ENCODE results near the gene FHIT. TPM values are rescaled to one million over a fixed set of nuclear protein-coding genes. Genes with fewer than 3 reads are reported as not detected.

FHIT gene
- polyA plus RNA-seq, 1 donor from 2014 or later: 17.3 TPM

GRCh38 chr3:59981377-59981776, 1269.9 kb downstream of the FHIT start:
- H3K4me3 Mint-ChIP-seq: no peak overlapping the region
- H3K4me1 Mint-ChIP-seq: peaks cover 5 to 7% (median 6%) of the 10 kb centered on the region in 3 donors
- no peaks in the 10 kb centered on the region for H3K27me3 Mint-ChIP-seq
- H3K27ac Mint-ChIP-seq: no peak overlapping the region
- peaks cover 0 to 4% (median 0%) of the 10 kb centered on the region in 3 donors for H3K9me3 Mint-ChIP-seq
- H3K36me3 Mint-ChIP-seq: no peaks in the 10 kb centered on the region

- peaks cover 1 to 4% (median 2%) of the 10 kb centered on the region in 3 donors for H3K4me1 Mint-ChIP-seq
- H3K4me3 Mint-ChIP-seq: no peak overlapping the region
Measured at GRCh38 chr3:59980576-59980975, 1270.7 kb downstream of the FHIT start.

GRCh38 chr3:59979542-59979941, 1271.7 kb downstream of the FHIT start:
- H3K27ac Mint-ChIP-seq: no peak overlapping the region
- H3K4me3 Mint-ChIP-seq: no peak overlapping the region
- no peaks in the 10 kb centered on the region for H3K27me3 Mint-ChIP-seq
- H3K9me3 Mint-ChIP-seq: peaks cover 0 to 4% (median 0%) of the 10 kb centered on the region in 3 donors
- H3K4me1 Mint-ChIP-seq: peaks cover 0 to 2% (median 0%) of the 10 kb centered on the region in 3 donors
- no peaks in the 10 kb centered on the region for H3K36me3 Mint-ChIP-seq

More at GRCh38 chr3:59980576-59980975, 1270.7 kb downstream of the FHIT start:
- peaks cover 0 to 4% (median 0%) of the 10 kb centered on the region in 3 donors for H3K9me3 Mint-ChIP-seq
- H3K27ac Mint-ChIP-seq: no peak overlapping the region
- H3K36me3 Mint-ChIP-seq: no peaks in the 10 kb centered on the region
- H3K27me3 Mint-ChIP-seq: no peaks in the 10 kb centered on the region

- H3K4me1 Mint-ChIP-seq: peaks cover 0 to 2% (median 0%) of the 10 kb centered on the region in 3 donors
- H3K36me3 Mint-ChIP-seq: no peaks in the 10 kb centered on the region
- H3K9me3 Mint-ChIP-seq: peaks cover 0 to 1% (median under 1%) of the 10 kb centered on the region in 3 donors
- no peak overlapping the region for H3K4me3 Mint-ChIP-seq
- no peak overlapping the region for H3K27ac Mint-ChIP-seq
- H3K27me3 Mint-ChIP-seq: no peaks in the 10 kb centered on the region
Measured at GRCh38 chr3:59978979-59979378, 1272.3 kb downstream of the FHIT start.

- no peaks in the 10 kb centered on the region for H3K4me1 Mint-ChIP-seq
- peaks cover 0 to 1% (median 0%) of the 10 kb centered on the region in 3 donors for H3K9me3 Mint-ChIP-seq
- no peak overlapping the region for H3K27ac Mint-ChIP-seq
- no peaks in the 10 kb centered on the region for H3K27me3 Mint-ChIP-seq
- H3K4me3 Mint-ChIP-seq: no peak overlapping the region
- peaks cover 4% of the 10 kb centered on the region for H3K36me3 Mint-ChIP-seq
Measured at GRCh38 chr3:59970796-59971195, 1280.5 kb downstream of the FHIT start.

- Mint-ChIP-seq H3K4me3 (no peak overlapping the region), H3K36me3 (peaks cover 4% of the 10 kb centered on the region), H3K9me3 (peaks cover 0 to 1% (median 0%) of the 10 kb centered on the region in 3 donors), H3K27ac (no peak overlapping the region), H3K4me1 (no peaks in the 10 kb centered on the region), H3K27me3 (no peaks in the 10 kb centered on the region)
Measured at GRCh38 chr3:59970376-59970775, 1280.9 kb downstream of the FHIT start.

- peaks cover 4% of the 10 kb centered on the region for H3K36me3 Mint-ChIP-seq
Measured at GRCh38 chr3:59968513-59969045, 1282.7 kb downstream of the FHIT start.

GRCh38 chr3:59963676-59964075, 1287.6 kb downstream of the FHIT start:
- H3K36me3 Mint-ChIP-seq: no peaks in the 10 kb centered on the region
- H3K27ac Mint-ChIP-seq: no peak overlapping the region
- H3K9me3 Mint-ChIP-seq: no peaks in the 10 kb centered on the region
- no peaks in the 10 kb centered on the region for H3K27me3 Mint-ChIP-seq
- no peak overlapping the region for H3K4me3 Mint-ChIP-seq
- H3K4me1 Mint-ChIP-seq: peaks cover 0 to 1% (median 0%) of the 10 kb centered on the region in 3 donors

More at GRCh38 chr3:59968513-59969045, 1282.7 kb downstream of the FHIT start:
- Mint-ChIP-seq H3K4me1 (no peaks in the 10 kb centered on the region), H3K27me3 (no peaks in the 10 kb centered on the region), H3K9me3 (no peaks in the 10 kb centered on the region), H3K27ac (no peak overlapping the region), H3K4me3 (no peak overlapping the region)

GRCh38 chr3:59957150-59957549, 1294.1 kb downstream of the FHIT start:
- Mint-ChIP-seq H3K9me3 (peaks cover 0 to 2% (median 2%) of the 10 kb centered on the region in 3 donors), H3K4me1 (peaks cover 0 to 1% (median 0%) of the 10 kb centered on the region in 3 donors), H3K36me3 (no peaks in the 10 kb centered on the region), H3K27ac (peak overlapping the region in 1 of 3 donors; percentile 8), H3K27me3 (no peaks in the 10 kb centered on the region), H3K4me3 (no peak overlapping the region)

GRCh38 chr3:59953104-59953503, 1298.1 kb downstream of the FHIT start:
- H3K4me1 Mint-ChIP-seq: no peaks in the 10 kb centered on the region
- no peak overlapping the region for H3K27ac Mint-ChIP-seq
- peaks cover 2 to 4% (median 3%) of the 10 kb centered on the region in 3 donors for H3K9me3 Mint-ChIP-seq
- no peaks in the 10 kb centered on the region for H3K36me3 Mint-ChIP-seq
- no peak overlapping the region for H3K4me3 Mint-ChIP-seq
- H3K27me3 Mint-ChIP-seq: no peaks in the 10 kb centered on the region

GRCh38 chr3:59949311-59949710, 1301.9 kb downstream of the FHIT start:
- Mint-ChIP-seq H3K27ac (peak overlapping the region in 1 of 3 donors; percentile 13), H3K36me3 (no peaks in the 10 kb centered on the region), H3K9me3 (peaks cover 3 to 4% (median 3%) of the 10 kb centered on the region in 3 donors), H3K27me3 (peaks cover 2% of the 10 kb centered on the region), H3K4me3 (no peak overlapping the region), H3K4me1 (no peaks in the 10 kb centered on the region)

GRCh38 chr3:59946401-59946800, 1304.9 kb downstream of the FHIT start:
- no peak overlapping the region for H3K27ac Mint-ChIP-seq
- H3K36me3 Mint-ChIP-seq: no peaks in the 10 kb centered on the region
- peaks cover 0 to 3% (median 1%) of the 10 kb centered on the region in 3 donors for H3K9me3 Mint-ChIP-seq
- peaks cover 2% of the 10 kb centered on the region for H3K27me3 Mint-ChIP-seq
- H3K4me1 Mint-ChIP-seq: peaks cover 0 to 1% (median 0%) of the 10 kb centered on the region in 3 donors
- no peak overlapping the region for H3K4me3 Mint-ChIP-seq

- H3K36me3 Mint-ChIP-seq: no peaks in the 10 kb centered on the region
- peak overlapping the region in 2 of 4 donors; percentile 55 to 87 for H3K4me3 Mint-ChIP-seq
- H3K27me3 Mint-ChIP-seq: no peaks in the 10 kb centered on the region
- H3K27ac Mint-ChIP-seq: no peak overlapping the region
- no peaks in the 10 kb centered on the region for H3K9me3 Mint-ChIP-seq
- H3K4me1 Mint-ChIP-seq: peaks cover 3 to 10% (median 8%) of the 10 kb centered on the region in 3 donors
Measured at GRCh38 chr3:59940718-59941117, 1310.5 kb downstream of the FHIT start.

- Mint-ChIP-seq H3K4me1 (peaks cover 3 to 13% (median 8%) of the 10 kb centered on the region in 3 donors), H3K9me3 (no peaks in the 10 kb centered on the region), H3K27ac (no peak overlapping the region), H3K36me3 (no peaks in the 10 kb centered on the region), H3K27me3 (no peaks in the 10 kb centered on the region), H3K4me3 (no peak overlapping the region)
Measured at GRCh38 chr3:59939826-59940426, 1311.3 kb downstream of the FHIT start.

GRCh38 chr3:59938828-59939227, 1312.4 kb downstream of the FHIT start:
- Mint-ChIP-seq H3K36me3 (no peaks in the 10 kb centered on the region), H3K4me1 (peaks cover 3 to 13% (median 8%) of the 10 kb centered on the region in 3 donors), H3K27ac (no peak overlapping the region), H3K9me3 (no peaks in the 10 kb centered on the region), H3K27me3 (no peaks in the 10 kb centered on the region), H3K4me3 (no peak overlapping the region)

GRCh38 chr3:59937201-59937600, 1314.1 kb downstream of the FHIT start:
- H3K4me3 Mint-ChIP-seq: no peak overlapping the region
- H3K27me3 Mint-ChIP-seq: no peaks in the 10 kb centered on the region
- H3K27ac Mint-ChIP-seq: no peak overlapping the region
- H3K9me3 Mint-ChIP-seq: no peaks in the 10 kb centered on the region
- peaks cover 3 to 13% (median 8%) of the 10 kb centered on the region in 3 donors for H3K4me1 Mint-ChIP-seq
- H3K36me3 Mint-ChIP-seq: no peaks in the 10 kb centered on the region

All from IgD-negative memory B cell (primary cell).